PC-9 (cell line): ENCODE results near the gene LHFPL2.

ENCODE experiments used
- CTCF ChIP-seq: fragments of 200-600 bp; sonication (generic); conservative IDR thresholded peaks from 2 replicates; pipeline ENCODE4 v1.6.1; 2017; ENCODE audit warnings: mixed run types, antibody characterized with exemption, mild to moderate bottlenecking, moderate library complexity
- EZH2 ChIP-seq: fragments of 200-600 bp; sonication (generic); IDR thresholded peaks from 2 replicates; pipeline ENCODE4 v1.8.0; 2017; ENCODE audit warnings: antibody characterized with exemption, low read depth

- TF ChIP-seq CTCF = no peak
- no peak for TF ChIP-seq EZH2
Measured at GRCh38 chr5:78666041-78666444, 17.5 kb upstream of the LHFPL2 start.
